ENCODE measurements around the gene TSPEAR.

TSPEAR gene

GRCh38 chr21:44496564-44497550 is 214.5 kb downstream of the TSPEAR start:
- in situ Hi-C loops (cut with HindIII; ENCODE audit: low sequenced_read_pairs), result no loop called here

DNA sequence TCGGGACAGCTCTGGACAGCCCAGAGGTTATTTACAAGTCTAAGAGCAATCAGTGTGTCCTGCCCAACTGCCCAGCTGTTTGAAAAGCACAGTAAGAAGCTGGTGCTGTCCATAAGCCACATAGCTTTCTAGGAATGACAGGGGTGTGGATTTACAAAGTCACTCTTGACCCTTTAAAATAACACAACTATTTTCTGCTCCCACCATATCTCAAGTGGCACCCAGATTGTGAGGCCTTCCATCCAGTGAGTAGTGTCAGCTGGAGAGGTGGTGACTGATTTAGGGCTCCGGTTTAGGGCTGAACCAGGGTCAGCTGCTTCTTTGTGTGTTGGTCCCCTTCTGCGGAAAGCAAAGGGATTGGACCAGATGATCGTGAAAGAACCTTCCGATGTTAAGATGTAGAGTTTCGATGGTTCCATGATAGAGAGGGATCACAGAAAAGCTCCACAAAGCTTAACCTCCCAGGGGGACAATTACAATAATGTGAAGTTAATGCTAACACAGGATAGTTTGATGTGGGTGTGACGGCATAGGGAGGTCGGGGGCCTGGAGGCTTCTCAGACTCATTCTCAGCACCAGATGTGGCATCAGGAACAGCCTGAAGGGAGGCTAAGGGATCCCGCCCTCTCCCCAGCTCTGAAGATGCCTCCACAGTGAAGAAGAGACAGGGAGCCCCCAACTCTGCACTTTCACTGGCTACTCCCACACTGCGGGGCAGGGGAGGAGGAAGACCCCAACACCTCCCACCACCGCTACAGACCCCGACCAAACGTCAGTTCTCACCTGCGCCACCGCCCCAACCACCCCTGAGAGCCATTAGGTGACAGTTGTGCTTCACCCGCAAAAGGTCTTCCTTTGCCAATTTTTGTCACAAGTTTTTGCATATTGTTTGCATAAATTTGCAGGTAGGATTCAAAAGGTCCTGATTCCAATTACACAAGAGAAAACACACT is 215.5 kb downstream of the TSPEAR start:
- in situ Hi-C loops (cut with HindIII; ENCODE audit: low sequenced_read_pairs), result no loop called here

DNA sequence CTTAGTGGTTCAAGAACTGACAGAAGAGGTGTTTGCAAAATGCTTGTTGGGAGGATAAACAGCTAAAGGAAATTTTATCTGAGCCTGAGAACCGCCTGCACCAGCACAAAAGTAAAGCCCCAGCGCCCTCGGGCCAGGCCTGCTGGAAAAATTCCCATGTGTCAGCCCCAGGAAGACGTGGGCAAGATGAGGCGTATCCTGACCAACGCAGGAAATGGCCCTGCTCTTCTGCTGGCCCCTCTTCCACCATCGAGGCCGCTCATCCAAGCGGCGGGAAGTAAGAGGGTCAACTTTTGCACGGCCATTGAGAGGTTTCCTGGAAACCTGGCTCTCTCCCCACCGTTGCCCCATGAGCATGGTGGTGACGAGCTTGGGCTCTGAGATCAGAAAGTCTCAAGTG is 216.4 kb downstream of the TSPEAR start:
- in situ Hi-C loops (cut with HindIII; ENCODE audit: low sequenced_read_pairs), result no loop called here

- in situ Hi-C loops (cut with HindIII; ENCODE audit: low sequenced_read_pairs), result no loop called here
These were observed 217.0 kb downstream of the TSPEAR start for GRCh38 chr21:44494418-44494817.

DNA sequence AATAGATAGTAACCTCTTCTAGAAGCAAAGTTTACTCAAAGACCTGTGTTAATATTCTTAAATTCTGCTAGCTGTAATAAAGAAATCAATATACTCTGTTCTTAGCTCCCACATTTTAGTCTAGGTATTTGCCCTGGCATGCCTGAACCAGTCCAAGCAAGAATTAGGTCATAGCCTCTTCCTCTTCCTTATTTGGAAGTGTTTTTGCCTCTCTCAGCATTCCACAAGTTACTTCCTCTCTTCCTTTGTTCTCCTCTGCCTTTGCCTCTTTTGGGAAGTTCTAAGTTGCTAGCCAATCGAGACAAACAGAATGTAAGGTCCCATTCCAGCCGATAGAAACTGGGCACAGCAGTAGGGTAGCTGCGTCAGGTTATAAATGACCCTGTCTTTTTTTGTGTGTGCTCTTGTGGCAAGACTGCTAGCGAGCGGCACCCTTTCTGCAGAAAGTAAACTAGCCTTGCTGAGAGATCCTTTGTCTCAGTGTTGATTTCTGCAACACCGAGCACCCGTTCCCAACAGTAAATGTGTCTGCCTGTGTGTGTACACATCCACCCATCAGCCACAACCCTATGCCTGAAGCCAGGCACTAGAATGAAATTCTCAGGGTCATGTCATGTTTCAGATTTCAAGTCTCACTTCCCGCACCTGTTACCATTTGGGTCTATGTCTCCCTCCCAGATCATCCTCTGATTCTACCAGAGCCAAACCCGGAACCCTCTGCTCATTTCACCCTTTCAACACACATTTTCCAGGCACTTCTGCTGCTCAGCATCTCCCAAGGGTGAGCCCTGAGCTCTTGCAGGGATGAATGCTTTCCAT is 218.6 kb downstream of the TSPEAR start:
- in situ Hi-C loops (cut with HindIII; ENCODE audit: low sequenced_read_pairs), result no loop called here

- in situ Hi-C loops (cut with HindIII; ENCODE audit: low sequenced_read_pairs), result no loop called here
These were observed 220.6 kb downstream of the TSPEAR start for GRCh38 chr21:44490816-44491215.

DNA sequence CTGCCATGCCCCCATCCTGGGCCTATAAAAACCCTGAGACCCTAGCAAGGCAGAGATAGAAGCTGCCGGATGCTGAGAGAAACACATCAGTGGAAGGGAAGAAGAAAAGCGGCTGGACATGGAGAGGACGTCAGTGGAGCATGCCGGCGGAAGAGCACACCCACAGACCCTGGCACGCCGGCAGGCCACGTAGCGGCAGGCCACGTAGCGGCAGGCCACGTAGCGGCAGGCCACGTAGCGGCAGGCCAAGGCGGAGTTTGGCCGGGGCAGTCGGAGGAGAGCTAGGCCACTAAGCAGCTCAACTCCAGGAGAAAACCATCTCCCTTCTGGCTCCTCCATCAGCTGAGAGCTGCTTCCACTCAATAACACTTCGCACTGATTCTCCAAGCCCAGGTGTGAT is 221.0 kb downstream of the TSPEAR start:
- in situ Hi-C loops (cut with HindIII; ENCODE audit: low sequenced_read_pairs), result no loop called here

GRCh38 chr21:44489962-44490361 is 221.4 kb downstream of the TSPEAR start:
- in situ Hi-C loops (cut with HindIII; ENCODE audit: low sequenced_read_pairs), result loop anchor here (10.0 kb wide), 1 partner anchor 155 kb away; the partner anchor contains the start of gene CFAP410

DNA sequence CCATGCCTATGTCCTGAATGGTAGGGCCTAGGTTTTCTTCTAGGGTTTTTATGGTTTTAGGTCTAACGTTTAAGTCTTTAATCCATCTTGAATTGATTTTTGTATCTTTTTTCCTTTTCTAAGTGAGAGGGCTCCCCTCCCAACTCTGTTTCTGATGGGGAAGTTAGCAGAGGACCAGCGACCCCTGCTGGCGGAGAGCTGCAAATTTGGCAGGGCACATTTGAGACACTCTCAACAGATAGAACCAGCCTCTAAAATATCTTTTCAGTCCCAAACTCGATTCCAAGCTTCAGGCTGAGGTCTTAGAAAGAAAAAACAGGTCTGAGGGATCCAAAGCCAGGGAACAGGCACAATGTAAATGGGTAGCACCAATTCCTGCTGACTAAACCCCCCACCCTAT is 223.5 kb downstream of the TSPEAR start:
- in situ Hi-C loops (cut with HindIII; ENCODE audit: low sequenced_read_pairs), result loop anchor here (10.0 kb wide), 1 partner anchor 153 kb away; the partner anchor contains the start of gene CFAP410

- in situ Hi-C loops (cut with HindIII; ENCODE audit: low sequenced_read_pairs), result loop anchor here (10.0 kb wide), 1 partner anchor 152 kb away; the partner anchor contains the start of gene CFAP410
These were observed 225.1 kb downstream of the TSPEAR start for GRCh38 chr21:44486302-44486701.

DNA sequence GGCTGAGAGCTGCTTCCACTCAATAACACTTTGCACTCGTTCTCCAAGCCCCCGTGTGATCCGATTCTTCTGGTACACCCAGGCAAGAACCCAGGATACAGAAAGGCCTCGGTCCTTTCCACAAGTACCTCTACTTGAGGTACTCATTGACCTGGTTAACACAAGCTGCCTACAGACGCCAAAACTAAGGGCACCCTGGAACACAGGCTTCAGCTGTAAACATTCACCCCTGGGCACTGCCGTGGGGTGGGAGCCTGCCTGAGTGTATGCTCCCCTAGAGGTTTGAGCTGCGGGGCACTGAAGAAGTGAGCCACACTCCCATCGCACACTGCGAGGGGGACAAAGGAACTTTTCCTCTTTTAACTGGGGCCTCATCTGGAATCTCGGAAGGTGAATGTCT is 225.6 kb downstream of the TSPEAR start:
- in situ Hi-C loops (cut with HindIII; ENCODE audit: low sequenced_read_pairs), result loop anchor here (10.0 kb wide), 1 partner anchor 151 kb away; the partner anchor contains the start of gene CFAP410

- in situ Hi-C loops (cut with HindIII; ENCODE audit: low sequenced_read_pairs), result loop anchor here (10.0 kb wide), 1 partner anchor 151 kb away; the partner anchor contains the start of gene CFAP410
These were observed 226.0 kb downstream of the TSPEAR start for GRCh38 chr21:44485254-44485793.

DNA sequence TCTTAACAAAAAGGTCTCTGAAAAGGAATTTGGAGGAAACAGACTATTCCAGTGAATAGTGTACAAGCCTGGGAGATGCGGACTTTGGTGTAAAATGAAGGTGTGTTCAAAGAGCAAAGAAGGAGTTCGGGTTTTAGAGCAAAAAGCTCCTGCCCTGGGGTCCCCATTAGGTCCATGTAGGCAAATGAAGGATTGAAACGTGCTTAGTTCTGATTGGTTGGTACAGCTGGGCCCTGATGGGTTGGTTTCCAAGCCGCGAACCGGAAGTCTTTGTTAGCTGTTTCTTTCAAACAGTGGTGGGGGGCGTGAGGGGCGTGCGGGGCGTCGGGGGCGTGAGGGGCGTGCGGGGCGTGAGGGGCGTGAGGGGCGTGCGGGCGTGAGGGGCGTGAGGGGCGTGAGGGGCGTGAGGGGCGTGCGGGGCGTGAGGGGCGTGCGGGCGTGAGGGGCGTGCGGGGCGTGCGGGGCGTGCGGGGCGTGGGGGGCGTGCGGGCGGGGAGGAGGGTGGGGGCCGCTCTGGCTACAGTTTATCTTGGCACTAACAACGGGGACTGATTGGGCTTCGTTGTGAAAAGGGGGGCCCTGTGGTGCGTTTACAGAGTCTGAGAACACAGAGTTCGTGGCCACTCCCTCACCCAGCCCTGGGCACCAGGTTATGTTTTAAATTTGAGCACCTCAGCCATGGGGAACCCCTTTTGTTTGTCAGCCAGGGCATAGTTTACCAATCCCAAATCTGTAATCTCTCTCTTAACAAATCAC is 226.7 kb downstream of the TSPEAR start:
- in situ Hi-C loops (cut with HindIII; ENCODE audit: low sequenced_read_pairs), result loop anchor here (10.0 kb wide), 1 partner anchor 150 kb away; the partner anchor contains the start of gene CFAP410

GRCh38 chr21:44483288-44484237 is 227.8 kb downstream of the TSPEAR start:
- in situ Hi-C loops (cut with HindIII; ENCODE audit: low sequenced_read_pairs), result loop anchor here (10.0 kb wide), 1 partner anchor 149 kb away; the partner anchor contains the start of gene CFAP410

DNA sequence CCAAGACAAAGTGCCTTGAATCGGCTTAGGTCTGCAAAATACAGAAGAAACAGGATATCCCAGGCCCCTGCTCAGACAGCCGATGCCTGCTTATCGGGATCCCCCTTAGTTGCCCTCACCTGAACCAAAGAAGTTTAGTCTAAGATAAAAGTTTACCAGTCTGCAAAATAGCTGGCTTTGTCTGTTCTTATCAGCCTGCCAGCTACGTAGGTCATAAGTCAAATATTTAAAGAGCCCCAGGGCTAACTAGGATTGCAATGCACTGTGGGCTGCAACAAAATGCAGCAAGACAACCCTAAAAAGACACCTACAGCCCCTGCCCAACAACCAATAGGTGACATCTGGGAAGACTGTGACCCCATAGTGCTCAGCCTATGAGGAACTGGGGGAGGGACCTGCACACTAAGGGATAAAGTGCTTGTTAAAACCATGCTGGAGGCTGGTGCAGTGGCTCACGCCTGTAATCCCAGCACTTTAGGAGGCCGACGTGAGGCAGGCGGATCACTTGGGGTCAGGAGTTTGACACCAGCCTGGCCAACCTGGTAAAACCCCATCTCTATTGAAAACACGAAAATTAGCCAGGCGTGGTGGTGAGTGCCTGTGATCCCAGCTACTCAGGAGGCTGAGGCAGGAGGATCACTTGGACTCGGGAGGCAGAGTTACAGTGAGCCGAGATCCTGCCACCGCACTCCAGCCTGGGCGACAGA is 228.6 kb downstream of the TSPEAR start:
- in situ Hi-C loops (cut with HindIII; ENCODE audit: low sequenced_read_pairs), result loop anchor here (10.0 kb wide), 1 partner anchor 148 kb away; the partner anchor contains the start of gene CFAP410

- in situ Hi-C loops (cut with HindIII; ENCODE audit: low sequenced_read_pairs), result loop anchor here (10.0 kb wide), 1 partner anchor 146 kb away; the partner anchor contains the start of gene CFAP410
These were observed 230.9 kb downstream of the TSPEAR start for GRCh38 chr21:44480200-44481053.

All from DLD1 (cell line).